Effector CD4-positive, alpha-beta T cell (primary cell): ENCODE results near the gene TNFRSF8.

Experiments used
- DNase-seq: peaks from one replicate; pipeline ENCODE4 v3.0.0-alpha.2; 2020

Gene TNFRSF8

DNA sequence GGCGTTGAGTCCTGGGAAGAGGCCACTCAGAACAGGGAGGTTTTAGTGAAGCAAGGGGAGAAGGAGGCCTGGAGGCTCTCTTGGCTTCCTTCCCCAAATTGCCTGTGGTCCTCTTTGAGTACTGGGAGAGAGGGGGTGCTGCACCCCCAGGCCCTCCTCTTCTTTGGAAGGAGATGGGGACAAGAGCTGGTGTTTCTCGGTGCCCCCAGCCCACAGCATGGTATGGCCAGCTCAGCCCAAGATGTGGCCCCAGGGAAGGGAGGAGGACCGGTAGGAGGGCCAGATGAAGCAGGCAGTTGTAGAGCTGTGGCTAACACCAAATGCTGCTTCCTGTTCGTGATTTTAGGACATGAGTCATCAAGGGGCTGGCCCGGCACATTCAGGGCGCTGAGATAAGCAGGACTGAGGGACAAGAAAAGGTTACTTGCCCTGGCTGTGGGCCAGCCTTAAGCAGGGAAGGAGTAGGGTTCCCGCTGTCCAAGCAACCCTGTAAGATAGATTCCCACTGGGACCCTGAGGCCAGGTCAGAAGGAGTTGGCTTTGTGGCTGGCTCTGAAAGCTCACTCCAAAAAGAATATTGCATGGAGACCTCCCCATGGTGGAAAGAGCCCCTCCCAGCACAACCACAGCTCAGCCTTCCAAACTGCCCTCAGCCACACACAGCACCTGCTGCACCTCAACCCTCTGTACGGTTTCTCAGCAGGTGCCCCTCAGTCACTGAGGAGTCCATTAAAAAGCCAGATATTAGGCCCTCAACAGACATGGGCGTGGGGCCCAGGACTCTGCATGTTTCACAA, 98.8 kb downstream of the TNFRSF8 start:
- peak; percentile 65 for DNase-seq

DNA sequence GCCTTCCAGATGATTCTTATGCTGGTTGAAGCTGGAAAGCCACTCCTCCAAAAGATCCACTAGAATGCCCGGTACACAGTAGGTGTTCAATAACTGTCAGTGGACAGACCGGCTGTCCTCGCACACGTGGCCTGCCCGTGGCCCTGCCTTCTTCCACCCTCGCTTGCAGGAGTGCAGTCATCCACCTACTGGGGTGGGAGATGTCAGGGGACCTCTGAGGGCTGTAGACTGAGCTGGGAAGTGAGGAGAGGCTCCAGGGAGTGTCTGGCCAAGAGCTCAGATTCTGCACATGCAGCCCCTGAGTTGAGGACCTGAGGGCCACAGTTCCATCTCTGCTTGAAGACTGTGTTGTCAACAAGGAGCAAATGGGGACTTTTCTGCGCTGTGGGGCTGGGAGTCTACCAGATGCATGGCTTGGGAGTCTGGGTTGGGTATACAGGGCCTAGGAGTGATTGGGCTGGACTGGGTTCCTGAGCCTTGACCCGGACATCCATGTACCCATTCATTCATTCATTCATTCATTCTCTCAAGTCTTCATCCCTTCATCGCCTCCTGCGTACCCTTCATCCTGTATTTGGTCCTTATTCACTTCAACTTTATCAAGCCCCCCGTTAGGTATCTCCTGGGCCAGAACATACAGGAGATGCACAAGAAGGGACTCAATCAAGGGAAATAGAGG, 99.5 kb downstream of the TNFRSF8 start:
- DNase-seq = no peak

DNA sequence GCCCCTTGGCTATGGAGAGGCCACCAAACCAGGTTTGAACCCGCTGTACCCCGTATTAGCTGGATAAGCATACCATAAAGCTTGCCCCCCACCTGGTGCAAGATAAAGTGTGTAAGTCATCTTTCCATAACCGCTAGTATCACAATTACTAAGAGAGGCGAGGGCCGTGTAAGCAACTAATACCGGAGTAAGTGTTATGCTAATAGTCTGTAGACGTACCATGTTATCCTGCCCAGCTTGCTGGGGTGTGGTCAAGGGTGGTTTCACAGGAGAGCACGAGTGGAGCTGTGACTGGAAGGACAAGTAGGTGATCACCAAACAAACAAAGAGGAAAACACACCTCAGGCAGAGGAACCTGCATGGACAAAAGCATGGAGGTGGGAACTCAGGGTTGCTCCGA, 100.1 kb downstream of the TNFRSF8 start:
- DNase-seq = no peak

- no peak for DNase-seq
Observed at GRCh38 chr1:12164210-12164609, 101.1 kb downstream of the TNFRSF8 start.

GRCh38 chr1:12165342-12165741, 102.2 kb downstream of the TNFRSF8 start:
- DNase-seq = no peak

- DNase-seq = peak; percentile 46
Observed at GRCh38 chr1:12166834-12167492, 103.9 kb downstream of the TNFRSF8 start, which contains the start of gene TNFRSF1B. TSS of gene TNFRSF1B (plus strand) at chr1:12166991. CDS start at chr1:12167092, 101 bp downstream.

GRCh38 chr1:12167493-12168429, 104.7 kb downstream of the TNFRSF8 start:
- DNase-seq = no peak

DNA sequence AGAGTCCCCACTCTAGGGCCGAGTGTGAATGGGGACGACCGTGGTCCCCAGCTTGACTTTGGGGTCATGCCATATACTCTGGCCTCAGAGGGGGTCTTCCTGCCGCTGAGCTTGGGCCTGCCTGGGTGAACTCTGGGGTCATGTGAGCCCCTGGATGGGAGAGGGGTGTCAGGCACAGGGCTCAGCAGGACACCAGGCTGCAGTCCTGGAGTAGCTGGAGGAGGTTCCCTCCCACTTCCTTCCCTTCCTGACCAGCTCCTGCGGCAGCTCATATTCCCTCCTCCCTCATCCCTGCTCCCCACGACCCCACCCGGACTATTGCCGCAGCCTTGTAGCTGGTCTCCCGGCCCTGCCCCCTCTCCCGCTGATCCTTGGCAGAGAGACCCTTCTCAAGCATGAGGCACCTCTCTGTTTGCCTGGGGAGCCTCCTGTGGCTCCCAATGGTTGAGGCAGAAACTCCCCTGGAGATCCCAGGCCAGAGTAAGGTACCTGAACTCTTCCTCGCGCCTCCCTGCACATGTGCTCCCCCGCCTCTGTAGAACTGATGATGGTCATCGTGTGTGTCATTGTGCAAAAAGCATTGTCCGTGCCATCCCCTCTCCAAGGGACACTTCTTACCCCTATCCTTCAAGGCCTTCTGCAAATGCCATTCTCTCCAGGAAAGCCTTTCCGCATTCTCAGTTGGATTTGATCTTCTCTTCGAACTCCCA, 105.5 kb downstream of the TNFRSF8 start:
- no peak for DNase-seq

GRCh38 chr1:12169442-12170135, 106.5 kb downstream of the TNFRSF8 start:
- no peak for DNase-seq

GRCh38 chr1:12170263-12170671, 107.2 kb downstream of the TNFRSF8 start:
- no peak for DNase-seq

DNA sequence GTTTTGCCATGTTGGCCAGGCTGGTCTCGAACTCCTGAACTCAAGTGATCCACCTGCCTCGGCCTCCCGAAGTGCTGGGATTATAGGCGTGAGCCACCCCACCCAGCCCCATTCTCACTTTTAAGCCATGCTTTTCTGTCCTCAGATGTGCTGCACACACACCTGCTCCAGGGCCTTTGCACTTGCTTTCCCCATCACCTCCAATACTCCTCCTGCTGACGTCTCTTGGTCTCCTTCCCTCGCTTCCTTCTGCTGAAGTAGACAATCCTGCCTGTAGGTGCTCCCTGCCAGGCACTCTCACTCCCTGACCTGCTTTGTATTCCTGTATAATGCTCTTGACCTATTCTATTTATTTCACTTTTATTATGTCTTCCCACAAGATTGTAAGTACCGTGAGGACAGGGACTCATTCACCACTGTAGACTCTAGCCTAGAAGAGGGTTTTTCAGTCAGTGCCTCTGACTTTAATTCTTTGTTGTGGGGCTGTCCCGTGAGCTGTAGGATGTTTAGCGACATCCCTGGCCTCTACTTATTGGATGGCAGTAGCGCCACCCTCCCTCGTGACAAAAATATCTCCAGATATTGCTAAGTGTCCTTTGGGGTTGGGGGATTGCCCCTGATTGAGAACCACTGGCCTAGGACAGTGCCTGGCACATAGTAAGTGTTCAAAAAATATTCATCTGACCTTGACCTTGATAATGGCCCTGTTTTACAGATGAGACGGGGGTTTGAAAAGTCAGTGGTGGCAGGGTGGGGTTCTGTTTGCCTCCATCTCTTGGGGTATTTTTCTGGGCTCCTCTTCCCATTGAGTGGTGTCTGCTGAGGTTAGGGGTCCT, 108.3 kb downstream of the TNFRSF8 start:
- no peak for DNase-seq

GRCh38 chr1:12172042-12172851, 109.1 kb downstream of the TNFRSF8 start:
- peak; percentile 59 for DNase-seq

GRCh38 chr1:12173041-12173509, 110.0 kb downstream of the TNFRSF8 start:
- no peak for DNase-seq

DNA sequence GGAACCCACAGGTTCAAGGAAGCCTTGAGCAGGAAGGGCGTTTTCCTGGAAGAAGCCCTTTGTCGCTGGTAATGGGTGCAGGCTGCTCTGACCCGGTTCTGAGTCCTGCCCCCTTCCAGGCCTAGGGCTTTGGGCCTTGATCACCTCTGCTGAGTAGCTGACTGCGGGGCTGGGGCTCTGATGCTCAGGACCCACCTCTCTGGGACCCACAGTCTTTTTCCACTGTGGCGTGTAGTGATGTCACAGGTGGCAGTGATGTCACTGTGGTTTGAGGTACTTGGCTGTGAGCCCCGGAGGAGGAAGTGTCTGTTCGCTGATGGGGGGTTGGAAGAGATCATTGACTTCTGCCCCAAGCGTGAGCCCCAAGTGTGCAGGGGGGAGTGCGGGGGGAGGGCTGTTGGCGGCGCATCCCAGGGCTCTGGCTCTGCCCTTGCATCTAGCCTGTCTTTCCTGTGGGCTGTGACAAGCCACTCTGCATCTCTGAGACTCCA, 110.6 kb downstream of the TNFRSF8 start:
- DNase-seq = peak; percentile 95

- no peak for DNase-seq
Observed at GRCh38 chr1:12174924-12175810, 112.1 kb downstream of the TNFRSF8 start.

DNA sequence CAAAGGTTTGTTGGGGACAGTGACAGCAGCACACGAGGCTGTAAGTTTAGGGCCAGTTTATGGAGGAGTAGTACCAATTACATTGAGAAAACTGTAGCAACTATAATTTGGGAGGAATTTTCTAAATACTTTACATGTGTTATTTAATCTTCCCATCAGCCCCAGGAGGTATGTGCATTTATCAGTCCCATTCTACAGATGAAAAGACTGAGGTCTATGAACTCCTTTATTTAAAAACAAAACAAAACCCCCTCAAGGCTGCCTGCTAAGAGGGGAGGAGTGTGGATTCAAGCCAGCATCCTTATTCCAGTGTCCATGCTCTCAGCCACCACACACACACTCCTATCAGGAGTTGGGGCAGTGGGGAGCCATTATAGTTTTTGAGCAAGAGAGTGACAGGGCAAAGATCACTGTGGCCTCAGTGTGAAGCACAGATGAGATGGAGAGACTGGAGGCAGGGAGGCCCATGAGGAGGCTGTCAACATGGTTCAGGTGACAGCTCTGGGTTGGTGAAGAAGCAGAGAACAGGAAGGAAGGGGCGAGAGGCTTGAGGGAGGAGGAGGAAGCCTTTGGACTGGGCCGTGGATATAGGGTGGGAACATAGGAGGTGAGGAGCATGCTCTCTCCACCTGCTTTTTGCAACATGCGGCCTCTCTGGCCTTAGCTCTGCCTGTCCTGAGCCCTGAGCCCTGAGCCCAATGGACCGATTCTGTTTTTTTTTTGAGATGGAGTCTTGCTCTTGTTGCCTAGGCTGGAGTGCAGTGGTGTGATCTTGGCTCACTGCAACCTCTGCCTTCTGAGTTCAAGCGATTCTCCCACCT, 113.4 kb downstream of the TNFRSF8 start:
- no peak for DNase-seq
